GM06990 (cell line): ENCODE results near the gene LARGE1.
A peak's percentile ranks its signal among the peaks of the same experiment; 100 is the strongest.
"Not testable (repeated sequence)": the region's sequence is repeated elsewhere in the genome, so short reads cannot be mapped to it uniquely, and the experiment has no call there.

Source experiments
- DNase-seq: peaks from one replicate; pipeline ENCODE4 v3.0.0-alpha.2; 2011; ENCODE audit not compliant: insufficient read length; ENCODE audit errors: extremely low read depth
- H3K27me3 ChIP-seq: replicated peaks from 2 replicates; pipeline ENCODE4 v1.6.0; 2011; ENCODE audit warnings: low read length; ENCODE audit not compliant: control insufficient read depth, insufficient read depth
- H3K36me3 ChIP-seq: 2 replicates; pipeline ENCODE4 v1.5.1; 2011; ENCODE audit warnings: low read length; ENCODE audit not compliant: control insufficient read depth, insufficient read depth
- H3K4me3 ChIP-seq: replicated peaks from 2 replicates; pipeline ENCODE4 v1.5.1; 2011; ENCODE audit warnings: low read depth, mild to moderate bottlenecking, control low read depth, low read length
- CTCF ChIP-seq: IDR thresholded peaks from 2 replicates; pipeline ENCODE4 v1.5.1; 2011; ENCODE audit warnings: low read length, control low read depth, mild to moderate bottlenecking, inconsistent platforms; ENCODE audit not compliant: insufficient read depth, poor library complexity, severe bottlenecking

LARGE1 gene

GRCh38 chr22:33382436-33382835 is 537.8 kb downstream of the LARGE1 start:
- DNase-seq, result no peak
- Histone ChIP-seq H3K4me3 (no peak overlapping the region), H3K36me3 (no peaks in the 10 kb centered on the region; the same call in 1 of the 2 replicates), H3K27me3 (no peaks in the 10 kb centered on the region)
- no peak for TF ChIP-seq CTCF

- H3K36me3 ChIP-seq, result no peaks in the 10 kb centered on the region; the same call in 1 of the 2 replicates
- no peak overlapping the region for H3K4me3 ChIP-seq
- no peaks in the 10 kb centered on the region for H3K27me3 ChIP-seq
- no peak for TF ChIP-seq CTCF
- no peak for DNase-seq
Measured at GRCh38 chr22:33381531-33382406, 538.5 kb downstream of the LARGE1 start.

- no peak for TF ChIP-seq CTCF
- peak; percentile 22 for DNase-seq
- Histone ChIP-seq H3K36me3 (no peaks in the 10 kb centered on the region; the same call in 1 of the 2 replicates), H3K4me3 (no peak overlapping the region), H3K27me3 (no peaks in the 10 kb centered on the region)
Measured at GRCh38 chr22:33380789-33381530, 539.3 kb downstream of the LARGE1 start.

GRCh38 chr22:33379836-33380235 is 540.4 kb downstream of the LARGE1 start:
- Histone ChIP-seq H3K36me3 (no peaks in the 10 kb centered on the region; the same call in 1 of the 2 replicates), H3K27me3 (no peaks in the 10 kb centered on the region), H3K4me3 (no peak overlapping the region)
- DNase-seq, result no peak
- TF ChIP-seq CTCF, result no peak

GRCh38 chr22:33372875-33373274 is 547.4 kb downstream of the LARGE1 start:
- no peak overlapping the region for H3K4me3 ChIP-seq
- no peak for DNase-seq
- H3K36me3 ChIP-seq, result no peaks in the 10 kb centered on the region
- no peak for TF ChIP-seq CTCF
- no peaks in the 10 kb centered on the region for H3K27me3 ChIP-seq

GRCh38 chr22:33363256-33363655 is 557.0 kb downstream of the LARGE1 start:
- H3K27me3 ChIP-seq, H3K36me3 ChIP-seq, DNase-seq, H3K4me3 ChIP-seq: not testable (repeated sequence)
